ENCODE results near the gene FAM163B. TPM values are rescaled to one million over a fixed set of nuclear protein-coding genes. Genes with fewer than 3 reads are reported as not detected.
"Not testable (repeated sequence)": the region's sequence is repeated elsewhere in the genome, so short reads cannot be mapped to it uniquely, and the experiment has no call there.

FAM163B gene
- total RNA-seq, 3 donors from 2014 or later (not counting 1 experiment from before 2014, with no cell fraction given), result not detected

GRCh38 chr9:133564451-133565116 is 44.6 kb downstream of the FAM163B start:
- no peak for TF ChIP-seq CTCF (IDR thresholded peaks at IDR 0.05)
- 84% methylated on average over 11 of the region's 11 CpGs for WGBS (ENCODE audit: insufficient coverage)
- peak overlapping the region; percentile 40 for H3K4me3 Mint-ChIP-seq

GRCh38 chr9:133563814-133564213 is 45.4 kb downstream of the FAM163B start:
- H3K36me3 Mint-ChIP-seq; H3K27ac ChIP-seq (ENCODE audit: low read length); DNase-seq; H3K4me3 ChIP-seq (ENCODE audit: low read length); H3K9me3 ChIP-seq (ENCODE audit: control insufficient read depth, insufficient read depth, low read length); ATAC-seq; H3K27me3 ChIP-seq (ENCODE audit: control insufficient read depth, insufficient read depth, low read length); H3K9me3 Mint-ChIP-seq; intact Hi-C loops (cut with micrococcal nuclease); H3K36me3 ChIP-seq (ENCODE audit: control insufficient read depth, insufficient read depth, low read length); H3K27me3 Mint-ChIP-seq (ENCODE audit: low read depth in 2 of 2): not testable (repeated sequence)
- H3K4me1 ChIP-seq (ENCODE audit: control insufficient read depth, insufficient read depth, low read length), result peaks cover 19% of the 10 kb centered on the region
- peaks cover 1 to 11% of the 10 kb centered on the region in 2 donors for H3K4me1 Mint-ChIP-seq
- H3K27ac Mint-ChIP-seq, result peak overlapping the region; percentile 79 to 87
- H3K4me3 Mint-ChIP-seq, result peak overlapping the region; percentile 45

More at GRCh38 chr9:133564451-133565116, 44.6 kb downstream of the FAM163B start:
- ATAC-seq (no peak), DNase-seq (no peak)
- H3K27ac Mint-ChIP-seq, result peak overlapping the region; percentile 53 to 87
- no peaks in the 10 kb centered on the region for H3K36me3 Mint-ChIP-seq
- intact Hi-C loops (cut with micrococcal nuclease), result no loop called here
- Histone ChIP-seq H3K9me3 (ENCODE audit: control insufficient read depth, insufficient read depth, low read length) (no peaks in the 10 kb centered on the region), H3K27ac (ENCODE audit: low read length) (no peak overlapping the region), H3K4me1 (ENCODE audit: control insufficient read depth, insufficient read depth, low read length) (peaks cover 11% of the 10 kb centered on the region), H3K27me3 (ENCODE audit: control insufficient read depth, insufficient read depth, low read length) (peaks cover 8% of the 10 kb centered on the region), H3K4me3 (ENCODE audit: low read length) (no peak overlapping the region), H3K36me3 (ENCODE audit: control insufficient read depth, insufficient read depth, low read length) (no peaks in the 10 kb centered on the region)
- peaks cover 0 to 9% of the 10 kb centered on the region in 2 donors for H3K4me1 Mint-ChIP-seq
- H3K9me3 Mint-ChIP-seq, result no peaks in the 10 kb centered on the region
- H3K27me3 Mint-ChIP-seq (ENCODE audit: low read depth in 2 of 2), result peaks cover 0 to 10% of the 10 kb centered on the region in 2 donors

GRCh38 chr9:133563291-133563796 is 45.8 kb downstream of the FAM163B start:
- H3K9me3 Mint-ChIP-seq, result no peaks in the 10 kb centered on the region
- peaks cover 0 to 14% of the 10 kb centered on the region in 2 donors for H3K27me3 Mint-ChIP-seq (ENCODE audit: low read depth in 2 of 2)
- DNase-seq, result no peak
- Histone ChIP-seq H3K36me3 (ENCODE audit: control insufficient read depth, insufficient read depth, low read length) (no peaks in the 10 kb centered on the region), H3K4me1 (ENCODE audit: control insufficient read depth, insufficient read depth, low read length) (peaks cover 23% of the 10 kb centered on the region), H3K27ac (ENCODE audit: low read length) (no peak overlapping the region), H3K9me3 (ENCODE audit: control insufficient read depth, insufficient read depth, low read length) (no peaks in the 10 kb centered on the region), H3K4me3 (ENCODE audit: low read length) (no peak overlapping the region), H3K27me3 (ENCODE audit: control insufficient read depth, insufficient read depth, low read length) (peaks cover 9% of the 10 kb centered on the region)
- intact Hi-C loops (cut with micrococcal nuclease), result no loop called here
- no peak for TF ChIP-seq CTCF (IDR thresholded peaks at IDR 0.05)
- no peaks in the 10 kb centered on the region for H3K36me3 Mint-ChIP-seq
- H3K4me3 Mint-ChIP-seq, result peak overlapping the region; percentile 45
- H3K4me1 Mint-ChIP-seq, result peaks cover 6 to 16% of the 10 kb centered on the region in 2 donors
- H3K27ac Mint-ChIP-seq, result peak overlapping the region; percentile 79 to 87
- ATAC-seq, result no peak
- 44% methylated on average over 14 of the region's 14 CpGs for WGBS (ENCODE audit: insufficient coverage)

GRCh38 chr9:133562611-133563290 is 46.4 kb downstream of the FAM163B start:
- no peaks in the 10 kb centered on the region for H3K9me3 ChIP-seq (ENCODE audit: control insufficient read depth, insufficient read depth, low read length)
- Mint-ChIP-seq H3K27ac (peak overlapping the region; percentile 79 to 87), H3K4me3 (no peak overlapping the region), H3K27me3 (ENCODE audit: low read depth in 2 of 2) (peaks cover 0 to 18% of the 10 kb centered on the region in 2 donors), H3K9me3 (no peaks in the 10 kb centered on the region), H3K4me1 (peaks cover 12 to 22% of the 10 kb centered on the region in 2 donors), H3K36me3 (no peaks in the 10 kb centered on the region)
- no peak overlapping the region for H3K4me3 ChIP-seq (ENCODE audit: low read length)
- TF ChIP-seq CTCF (IDR thresholded peaks at IDR 0.05), result no peak
- H3K4me1 ChIP-seq (ENCODE audit: control insufficient read depth, insufficient read depth, low read length), result peaks cover 29% of the 10 kb centered on the region
- DNase-seq (no peak), ATAC-seq (no peak)
- H3K27me3 ChIP-seq (ENCODE audit: control insufficient read depth, insufficient read depth, low read length), result peaks cover 9% of the 10 kb centered on the region
- WGBS (ENCODE audit: insufficient coverage), result 87% methylated on average over 54 of the region's 54 CpGs
- no peaks in the 10 kb centered on the region for H3K36me3 ChIP-seq (ENCODE audit: control insufficient read depth, insufficient read depth, low read length)
- intact Hi-C loops (cut with micrococcal nuclease), result no loop called here
- H3K27ac ChIP-seq (ENCODE audit: low read length), result no peak overlapping the region
